ENCODE results near the gene NSF.
A peak's percentile ranks its signal among the peaks of the same experiment; 100 is the strongest.

Gene NSF

DNA sequence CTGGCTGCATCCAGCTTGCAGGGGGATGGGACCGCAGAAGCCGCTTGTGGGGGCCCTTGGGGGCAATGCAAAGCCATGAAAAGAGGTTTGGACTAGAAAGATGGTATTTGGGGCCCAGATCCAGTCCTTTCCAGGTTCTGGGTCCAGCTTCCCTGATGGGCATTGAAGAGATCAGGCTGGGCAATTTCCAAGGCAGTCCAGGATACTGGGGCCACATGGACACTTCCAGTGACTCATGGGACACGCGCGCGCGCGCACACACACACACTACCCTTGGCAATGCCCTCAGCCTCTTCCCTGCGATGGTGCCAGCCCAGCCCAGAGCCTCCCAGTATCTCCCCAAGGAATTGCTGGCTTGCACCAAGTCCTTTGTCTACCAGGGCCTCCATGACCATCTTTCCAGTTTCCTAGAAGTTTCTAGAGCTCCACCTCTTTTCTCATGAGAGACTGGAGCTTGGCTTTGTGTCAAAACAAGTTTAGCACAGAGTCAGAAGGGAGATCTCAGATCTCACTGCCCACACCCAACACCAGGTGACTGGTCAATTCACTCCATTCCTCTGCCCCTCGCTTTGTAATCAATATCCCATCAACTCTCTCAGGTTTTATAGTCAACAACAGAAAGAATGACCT is 183.8 kb downstream of the NSF start:
- no peaks in the 10 kb centered on the region; a peak in 1 of 3 replicates for H3K36me3 ChIP-seq (ENCODE audit: control insufficient read depth in 2 of 2, insufficient read depth in 1 of 2, low read length in 2 of 2)
- H3K27ac ChIP-seq (ENCODE audit: extremely low read depth, low read depth, low read length), result no peak overlapping the region
- ChIA-PET CTCF (interaction anchor here (0.8 kb wide), 1 partner anchor 60 kb away, joined by 3 read pairs; no protein-coding TSS in a partner anchor), POLR2A (no interaction called here)
- no peak for TF ChIP-seq ZNF140 (tag by site-specific recombination; IDR thresholded peaks at IDR 0.05)
- 0 out of 2 replicates have a peak, but pooled peaks have one; percentile 13 for TF ChIP-seq PRDM10 (tag by site-specific recombination; IDR thresholded peaks at IDR 0.05)
- no peak for TF ChIP-seq INSM2 (tag by site-specific recombination; IDR thresholded peaks at IDR 0.05)
- TF ChIP-seq SP7 (tag by site-specific recombination; IDR thresholded peaks at IDR 0.05), result no peak
- no peak for TF ChIP-seq ZNF623 (tag by site-specific recombination; IDR thresholded peaks at IDR 0.05)
- TF ChIP-seq ZNF26 (tag by site-specific recombination; IDR thresholded peaks at IDR 0.05), result no peak
- no peak for TF ChIP-seq TCF7L2 (IDR thresholded peaks at IDR 0.05; ENCODE audit: borderline replicate concordance, low read depth, low read length)
- peak; percentile 76 for TF ChIP-seq PRDM4 (tag by site-specific recombination; IDR thresholded peaks at IDR 0.05)
- no peak for TF ChIP-seq ZFP37 (tag by site-specific recombination; IDR thresholded peaks at IDR 0.05)
- TF ChIP-seq MEIS1 (CRISPR knock-in tag; IDR thresholded peaks at IDR 0.05; ENCODE audit: borderline replicate concordance), result no peak
- no peak for TF ChIP-seq ZFHX2 (tag by site-specific recombination; conservative IDR thresholded peaks at IDR 0.05)
- TF ChIP-seq ZFP3 (tag by site-specific recombination; IDR thresholded peaks at IDR 0.05; ENCODE audit: low read depth), result no peak
- TF ChIP-seq MYNN (tag by site-specific recombination; IDR thresholded peaks at IDR 0.05; ENCODE audit: borderline replicate concordance), result no peak
- TF ChIP-seq, protein P1, sequence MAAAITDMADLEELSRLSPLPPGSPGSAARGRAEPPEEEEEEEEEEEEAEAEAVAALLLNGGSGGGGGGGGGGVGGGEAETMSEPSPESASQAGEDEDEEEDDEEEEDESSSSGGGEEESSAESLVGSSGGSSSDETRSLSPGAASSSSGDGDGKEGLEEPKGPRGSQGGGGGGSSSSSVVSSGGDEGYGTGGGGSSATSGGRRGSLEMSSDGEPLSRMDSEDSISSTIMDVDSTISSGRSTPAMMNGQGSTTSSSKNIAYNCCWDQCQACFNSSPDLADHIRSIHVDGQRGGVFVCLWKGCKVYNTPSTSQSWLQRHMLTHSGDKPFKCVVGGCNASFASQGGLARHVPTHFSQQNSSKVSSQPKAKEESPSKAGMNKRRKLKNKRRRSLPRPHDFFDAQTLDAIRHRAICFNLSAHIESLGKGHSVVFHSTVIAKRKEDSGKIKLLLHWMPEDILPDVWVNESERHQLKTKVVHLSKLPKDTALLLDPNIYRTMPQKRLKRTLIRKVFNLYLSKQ (tag by site-specific recombination; IDR thresholded peaks at IDR 0.05; ENCODE audit: borderline replicate concordance), result no peak
- no peak for TF ChIP-seq ZNF654 (tag by site-specific recombination; IDR thresholded peaks at IDR 0.05; ENCODE audit: low read depth)
- no peak for TF ChIP-seq ZBTB17 (tag by site-specific recombination; IDR thresholded peaks at IDR 0.05)
- H3K9me3 ChIP-seq (ENCODE audit: control insufficient read depth, insufficient read depth, low read depth, low read length), result no peaks in the 10 kb centered on the region
- H3K4me1 ChIP-seq (ENCODE audit: control insufficient read depth, insufficient read depth, low read length), result 0 out of 2 replicates have a peak, but pooled peaks cover 4% of the 10 kb centered on the region
- H3K4me3 ChIP-seq (ENCODE audit: low read depth, low read length), result no peak overlapping the region
